Trophoblast cell (in vitro differentiated cells and primary cell): ENCODE data around the gene KCNN3.

ENCODE experiments used
- DNase-seq, 2 donors: peaks; one replicate each; pipeline ENCODE4 v3.0.0-alpha.2; 2016
- H2AFZ ChIP-seq: 2 replicates; pipeline ENCODE4 v1.6.1; 2013; ENCODE audit warnings: low read length, moderate library complexity, mild to moderate bottlenecking; ENCODE audit not compliant: insufficient read depth, poor library complexity
- H2AK5ac ChIP-seq: 2 replicates; pipeline ENCODE4 v1.6.1; 2013; ENCODE audit warnings: mild to moderate bottlenecking, low read length
- H2BK120ac ChIP-seq: 2 replicates; pipeline ENCODE4 v1.6.1; 2013; ENCODE audit warnings: low read length, mild to moderate bottlenecking, moderate library complexity; ENCODE audit not compliant: insufficient read depth, poor library complexity
- H2BK12ac ChIP-seq: 2 replicates; pipeline ENCODE4 v1.6.1; 2013; ENCODE audit warnings: mild to moderate bottlenecking, low read length, moderate library complexity
- H2BK5ac ChIP-seq: 2 replicates; pipeline ENCODE4 v1.6.1; 2013; ENCODE audit warnings: low read length, low read depth, moderate library complexity, mild to moderate bottlenecking; ENCODE audit not compliant: poor library complexity
- H3K14ac ChIP-seq: 2 replicates; pipeline ENCODE4 v1.6.1; 2013; ENCODE audit warnings: mild to moderate bottlenecking, low read length
- H3K18ac ChIP-seq: 2 replicates; pipeline ENCODE4 v1.6.1; 2013; ENCODE audit warnings: mild to moderate bottlenecking, low read length
- H3K23ac ChIP-seq: 2 replicates; pipeline ENCODE4 v1.6.1; 2013; ENCODE audit warnings: low read length
- H3K27ac ChIP-seq: 2 replicates; pipeline ENCODE4 v1.5.1; 2013; ENCODE audit warnings: low read depth, mild to moderate bottlenecking, inconsistent platforms, low read length, moderate library complexity
- H3K27me3 ChIP-seq: 2 replicates; pipeline ENCODE4 v1.6.1; 2013; ENCODE audit warnings: inconsistent platforms, mild to moderate bottlenecking, low read length, moderate library complexity; ENCODE audit not compliant: insufficient read depth
- H3K36me3 ChIP-seq, 2 experiments: 1 replicate in 1 of 2; 2 replicates in 1 of 2; pipeline ENCODE4 v1.6.1; 2013; ENCODE audit warnings: low read length in 2 of 2, mild to moderate bottlenecking in 2 of 2, moderate library complexity in 1 of 2; ENCODE audit not compliant: insufficient read depth in 2 of 2, control insufficient read depth in 1 of 2
- H3K4ac ChIP-seq: 2 replicates; pipeline ENCODE4 v1.6.1; 2013; ENCODE audit warnings: low read depth, mild to moderate bottlenecking, low read length, moderate library complexity
- H3K4me1 ChIP-seq, 2 experiments: 1 replicate in 1 of 2; 2 replicates in 1 of 2; pipeline ENCODE4 v1.6.1; 2013; ENCODE audit warnings: low read length in 2 of 2, mild to moderate bottlenecking in 2 of 2, moderate library complexity in 1 of 2; ENCODE audit not compliant: insufficient read depth in 2 of 2, control insufficient read depth in 1 of 2
- H3K4me2 ChIP-seq: 2 replicates; pipeline ENCODE4 v1.6.1; 2013; ENCODE audit warnings: inconsistent platforms, mild to moderate bottlenecking, low read length, moderate library complexity
- H3K4me3 ChIP-seq: 2 replicates; pipeline ENCODE4 v1.5.1; 2013; ENCODE audit warnings: mild to moderate bottlenecking, low read depth, low read length, inconsistent platforms
- H3K79me1 ChIP-seq: one replicate; pipeline ENCODE4 v1.6.1; 2013; ENCODE audit warnings: low read length
- H3K79me2 ChIP-seq: 2 replicates; pipeline ENCODE4 v1.6.1; 2013; ENCODE audit warnings: low read length, mild to moderate bottlenecking; ENCODE audit not compliant: control insufficient read depth, insufficient read depth, poor library complexity
- H3K9ac ChIP-seq: 2 replicates; pipeline ENCODE4 v1.6.1; 2013; ENCODE audit warnings: mild to moderate bottlenecking, low read length
- H3K9me3 ChIP-seq: 2 replicates; pipeline ENCODE4 v1.6.1; 2013; ENCODE audit warnings: low read depth, mild to moderate bottlenecking, control low read depth, inconsistent platforms, low read length; ENCODE audit not compliant: insufficient read depth
- H4K12ac ChIP-seq: 2 replicates; pipeline ENCODE4 v1.6.1; 2013; ENCODE audit warnings: low read depth, mild to moderate bottlenecking, low read length, moderate library complexity
- H4K8ac ChIP-seq: 2 replicates; pipeline ENCODE4 v1.6.1; 2013; ENCODE audit warnings: low read depth, mild to moderate bottlenecking, low read length, moderate library complexity
- H4K91ac ChIP-seq: one replicate; pipeline ENCODE4 v1.6.1; 2013; ENCODE audit warnings: low read depth, mild to moderate bottlenecking, low read length, moderate library complexity
- WGBS: extraction: QIAGEN DNeasy Blood & Tissue Kit; methylation state at CpG from one replicate; pipeline ENCODE4 v1.1.7; 2013; ENCODE audit warnings: missing lambda C conversion rate; ENCODE audit not compliant: insufficient read length, insufficient coverage; ENCODE audit errors: extremely low coverage; 5-methylcytosine and 5-hydroxymethylcytosine counted together

Gene KCNN3

DNA sequence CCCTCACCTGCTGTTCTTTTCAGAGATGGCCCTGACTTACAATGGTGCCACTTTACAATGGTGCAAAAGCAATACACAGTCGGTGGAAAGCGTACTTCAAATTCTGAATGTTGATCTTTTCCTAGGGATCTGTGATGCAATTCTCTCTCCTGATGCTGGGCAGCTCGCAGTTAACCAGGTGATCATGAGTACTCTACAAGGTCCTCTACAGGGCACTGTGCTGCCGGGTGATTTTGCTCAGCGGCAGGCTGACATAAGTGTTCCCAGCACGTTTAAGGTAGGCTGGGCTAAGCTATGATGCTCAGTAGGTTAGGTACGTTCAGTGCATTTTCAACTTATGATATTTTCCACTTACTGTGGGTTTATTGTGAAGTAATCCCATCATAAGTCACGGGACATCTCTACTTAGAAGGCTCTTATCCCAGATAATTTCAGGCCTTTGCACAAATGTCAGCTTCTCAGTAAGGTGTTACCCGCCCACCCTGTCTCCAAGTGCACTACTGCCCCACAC, 126.5 kb downstream of the KCNN3 start:
- H4K12ac ChIP-seq, result no peak overlapping the region
- no peaks in the 10 kb centered on the region for H3K79me2 ChIP-seq
- H2BK12ac ChIP-seq, result no peak overlapping the region
- H3K27me3 ChIP-seq, result no peaks in the 10 kb centered on the region
- H3K23ac ChIP-seq, result no peak overlapping the region
- no peak overlapping the region for H4K8ac ChIP-seq
- H3K18ac ChIP-seq, result no peak overlapping the region
- no peak overlapping the region for H2BK5ac ChIP-seq
- no peak overlapping the region for H3K4me2 ChIP-seq
- H3K4me3 ChIP-seq, result no peak overlapping the region
- no peaks in the 10 kb centered on the region for H3K4me1 ChIP-seq
- DNase-seq, result no peak
- H3K4ac ChIP-seq, result no peak overlapping the region
- H4K91ac ChIP-seq, result no peak overlapping the region
- no peaks in the 10 kb centered on the region for H3K79me1 ChIP-seq
- H2BK120ac ChIP-seq, result no peak overlapping the region
- H3K14ac ChIP-seq, result no peak overlapping the region
- no peaks in the 10 kb centered on the region for H3K36me3 ChIP-seq
- no peak overlapping the region for H3K9ac ChIP-seq
- H2AFZ ChIP-seq, result no peak overlapping the region
- H3K9me3 ChIP-seq, result no peaks in the 10 kb centered on the region
- no peak overlapping the region for H3K27ac ChIP-seq
- WGBS, result no CpG with 5 or more reads among the region's 9 CpGs
- no peak overlapping the region for H2AK5ac ChIP-seq

GRCh38 chr1:154742606-154743005, 127.5 kb downstream of the KCNN3 start:
- no peak overlapping the region for H3K4me3 ChIP-seq
- no peak overlapping the region for H4K12ac ChIP-seq

DNA sequence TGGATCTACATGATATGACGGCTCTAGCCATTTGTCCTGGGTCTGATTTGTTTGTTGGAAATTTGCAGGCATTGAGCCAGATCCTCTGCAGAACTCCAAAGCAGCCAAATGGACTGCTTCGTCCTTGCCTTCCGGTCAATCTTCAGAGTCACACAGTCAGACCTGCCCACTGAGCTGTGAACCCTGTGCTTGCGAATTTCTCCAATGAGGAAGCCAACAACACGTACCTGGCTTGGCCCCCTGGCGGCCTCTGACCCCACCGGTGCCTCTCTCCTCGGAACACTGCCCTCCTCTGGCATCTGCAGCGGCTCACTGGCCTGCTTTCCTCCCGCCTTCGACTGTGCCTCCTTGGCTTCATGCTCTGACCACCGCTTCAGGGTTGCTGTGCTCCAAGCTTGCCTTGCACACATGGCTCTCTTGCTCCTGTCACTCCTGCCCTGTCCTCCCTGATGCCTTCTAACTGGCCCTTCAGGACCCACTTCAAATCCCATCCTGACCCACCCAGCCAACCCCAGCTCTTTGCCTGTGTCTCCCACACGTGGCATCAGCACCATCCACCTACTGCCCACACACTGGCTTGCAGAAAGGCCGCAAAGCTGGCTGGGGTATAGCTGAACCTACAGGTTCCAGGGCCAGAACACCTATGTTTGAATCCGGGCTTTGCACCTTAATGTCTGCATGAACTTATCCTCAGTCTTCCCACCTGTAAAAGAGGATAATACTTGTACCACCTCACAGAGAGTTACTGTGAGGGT, 128.2 kb downstream of the KCNN3 start:
- WGBS, result no CpG with 5 or more reads among the region's 15 CpGs
- Histone ChIP-seq H2BK120ac (no peak overlapping the region), H3K27me3 (no peaks in the 10 kb centered on the region), H3K18ac (no peak overlapping the region), H4K91ac (no peak overlapping the region), H3K4me1 (no peaks in the 10 kb centered on the region), H3K27ac (no peak overlapping the region), H3K79me1 (no peaks in the 10 kb centered on the region), H4K12ac (no peak overlapping the region), H3K36me3 (no peaks in the 10 kb centered on the region), H3K9ac (no peak overlapping the region), H2AFZ (no peak overlapping the region), H3K4me2 (no peak overlapping the region), H3K14ac (no peak overlapping the region), H2BK5ac (no peak overlapping the region), H3K4me3 (peak overlapping the region; percentile 17), H3K4ac (no peak overlapping the region), H2BK12ac (no peak overlapping the region), H3K23ac (no peak overlapping the region), H4K8ac (no peak overlapping the region), H3K9me3 (no peaks in the 10 kb centered on the region), H3K79me2 (no peaks in the 10 kb centered on the region), H2AK5ac (no peak overlapping the region)
- peak in 1 of 2 donors; percentile 35 for DNase-seq

More at GRCh38 chr1:154742606-154743005, 127.5 kb downstream of the KCNN3 start:
- H3K4me2 ChIP-seq, result no peak overlapping the region
- no peaks in the 10 kb centered on the region for H3K79me2 ChIP-seq
- no peak overlapping the region for H2BK120ac ChIP-seq
- H3K23ac ChIP-seq, result no peak overlapping the region
- no peaks in the 10 kb centered on the region for H3K36me3 ChIP-seq
- no peak overlapping the region for H2AK5ac ChIP-seq
- no peaks in the 10 kb centered on the region for H3K79me1 ChIP-seq
- no peak overlapping the region for H2BK5ac ChIP-seq
- H3K27me3 ChIP-seq, result no peaks in the 10 kb centered on the region
- H3K4ac ChIP-seq, result no peak overlapping the region
- H3K18ac ChIP-seq, result no peak overlapping the region
- H4K8ac ChIP-seq, result no peak overlapping the region
- no peaks in the 10 kb centered on the region for H3K4me1 ChIP-seq
- DNase-seq, result no peak
- H2BK12ac ChIP-seq, result no peak overlapping the region
- no peak overlapping the region for H3K9ac ChIP-seq
- H3K9me3 ChIP-seq, result no peaks in the 10 kb centered on the region
- no peak overlapping the region for H4K91ac ChIP-seq
- WGBS, result no CpG with 5 or more reads among the region's 11 CpGs
- H3K14ac ChIP-seq, result no peak overlapping the region
- no peak overlapping the region for H3K27ac ChIP-seq
- H2AFZ ChIP-seq, result no peak overlapping the region

GRCh38 chr1:154741327-154741726, 128.8 kb downstream of the KCNN3 start:
- H4K12ac ChIP-seq, result no peak overlapping the region
- no peak overlapping the region for H2BK120ac ChIP-seq
- H3K79me1 ChIP-seq, result no peaks in the 10 kb centered on the region
- H2BK12ac ChIP-seq, result no peak overlapping the region
- H3K79me2 ChIP-seq, result no peaks in the 10 kb centered on the region
- DNase-seq, result peak in 1 of 2 donors; percentile 29
- H3K27me3 ChIP-seq, result no peaks in the 10 kb centered on the region
- H3K23ac ChIP-seq, result no peak overlapping the region
- no peak overlapping the region for H3K9ac ChIP-seq
- H2AK5ac ChIP-seq, result no peak overlapping the region
- no peak overlapping the region for H3K4ac ChIP-seq
- H3K36me3 ChIP-seq, result no peaks in the 10 kb centered on the region
- H3K9me3 ChIP-seq, result no peaks in the 10 kb centered on the region
- H3K18ac ChIP-seq, result no peak overlapping the region
- no peak overlapping the region for H2AFZ ChIP-seq
- no peak overlapping the region for H3K4me2 ChIP-seq
- H4K91ac ChIP-seq, result no peak overlapping the region
- H3K4me3 ChIP-seq, result no peak overlapping the region
- no peak overlapping the region for H3K14ac ChIP-seq
- no peaks in the 10 kb centered on the region for H3K4me1 ChIP-seq
- H4K8ac ChIP-seq, result no peak overlapping the region
- H2BK5ac ChIP-seq, result no peak overlapping the region
- H3K27ac ChIP-seq, result no peak overlapping the region
